ENCODE measurements around the gene GALNT14. TPM values are rescaled to one million over a fixed set of nuclear protein-coding genes. Genes with fewer than 3 reads are reported as not detected.

The GALNT14 gene
- total RNA-seq, 1 experiment from 2014 or later = 8.0 TPM

DNA sequence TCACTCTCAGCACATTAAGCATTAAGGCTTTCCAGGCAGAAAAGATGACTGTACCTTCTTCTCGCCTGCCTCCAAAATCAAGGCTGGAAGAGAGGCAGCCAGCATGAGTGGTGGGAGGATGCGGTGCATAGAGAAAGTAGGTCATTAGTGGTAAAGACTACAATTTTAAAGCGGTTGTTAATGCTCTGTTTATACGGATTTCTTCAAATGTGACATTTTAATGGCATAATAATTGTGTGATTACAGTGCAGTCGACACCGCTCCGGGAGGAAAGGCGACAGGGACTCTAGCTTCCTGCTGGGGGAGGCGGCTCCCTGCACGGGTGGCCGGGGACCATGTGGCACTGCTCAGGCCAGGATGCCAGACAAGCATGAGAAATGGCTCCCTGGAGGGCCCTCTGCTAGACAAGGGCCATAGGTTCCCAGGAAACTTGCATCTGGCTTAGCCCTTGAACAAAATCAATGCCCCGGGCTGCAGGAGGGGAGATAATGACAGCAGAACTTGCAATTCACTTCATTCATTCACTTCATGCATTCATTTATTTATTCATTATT, 129.6 kb downstream of the GALNT14 start:
- no peaks in the 10 kb centered on the region for H3K27me3 ChIP-seq (ENCODE audit: control insufficient read depth, insufficient read depth, low read length)
- no peak overlapping the region for H3K4me3 ChIP-seq (ENCODE audit: insufficient read depth, low read depth, low read length)
- H3K36me3 ChIP-seq (replicated peaks; ENCODE audit: control insufficient read depth, insufficient read depth, low read length) = no peaks in the 10 kb centered on the region
- no peak for DNase-seq

DNA sequence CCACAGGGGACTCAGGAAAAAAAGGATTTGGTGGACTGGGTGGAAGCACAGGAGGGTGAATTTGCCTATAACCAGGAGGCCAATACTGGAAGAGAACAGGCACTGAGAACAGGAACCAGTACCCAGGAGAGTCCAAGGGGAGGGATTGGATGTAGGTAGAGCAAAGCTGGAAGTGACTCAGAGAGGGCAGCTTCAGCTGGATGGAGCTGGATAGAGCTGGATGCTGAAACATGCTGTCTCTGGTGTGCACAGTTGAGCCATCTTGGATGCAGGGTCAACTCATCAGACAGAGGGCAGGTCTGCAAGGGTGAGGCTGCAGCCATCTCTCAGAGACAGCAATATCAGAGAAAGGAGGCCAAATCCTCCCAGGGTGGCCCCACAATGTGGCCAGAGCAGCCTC, 134.0 kb downstream of the GALNT14 start:
- Histone ChIP-seq H3K4me3 (ENCODE audit: insufficient read depth, low read depth, low read length) (no peak overlapping the region), H3K27me3 (ENCODE audit: control insufficient read depth, insufficient read depth, low read length) (no peaks in the 10 kb centered on the region), H3K36me3 (replicated peaks; ENCODE audit: control insufficient read depth, insufficient read depth, low read length) (no peaks in the 10 kb centered on the region)
- no peak for DNase-seq

DNA sequence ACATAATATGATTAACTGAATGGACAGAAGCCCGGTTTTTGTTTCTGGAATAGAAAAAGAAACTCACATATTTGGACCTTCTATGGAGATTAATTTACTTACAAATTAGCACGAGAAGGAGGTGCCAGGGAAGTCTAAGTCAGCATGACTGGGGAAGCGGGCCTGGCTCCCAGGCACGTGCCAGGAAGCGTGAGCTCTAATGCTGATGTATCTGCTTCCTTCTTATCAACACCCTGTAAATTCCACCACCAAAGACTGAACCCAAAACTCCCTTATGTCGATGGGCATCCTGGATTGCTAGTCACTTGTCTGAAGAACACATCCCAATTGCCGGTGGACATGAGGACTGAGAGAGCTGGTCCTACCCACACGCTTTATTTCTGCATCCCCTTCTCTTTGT, 134.5 kb downstream of the GALNT14 start:
- Histone ChIP-seq H3K4me3 (ENCODE audit: insufficient read depth, low read depth, low read length) (no peak overlapping the region), H3K27me3 (ENCODE audit: control insufficient read depth, insufficient read depth, low read length) (no peaks in the 10 kb centered on the region), H3K36me3 (replicated peaks; ENCODE audit: control insufficient read depth, insufficient read depth, low read length) (no peaks in the 10 kb centered on the region)
- no peak for DNase-seq

DNA sequence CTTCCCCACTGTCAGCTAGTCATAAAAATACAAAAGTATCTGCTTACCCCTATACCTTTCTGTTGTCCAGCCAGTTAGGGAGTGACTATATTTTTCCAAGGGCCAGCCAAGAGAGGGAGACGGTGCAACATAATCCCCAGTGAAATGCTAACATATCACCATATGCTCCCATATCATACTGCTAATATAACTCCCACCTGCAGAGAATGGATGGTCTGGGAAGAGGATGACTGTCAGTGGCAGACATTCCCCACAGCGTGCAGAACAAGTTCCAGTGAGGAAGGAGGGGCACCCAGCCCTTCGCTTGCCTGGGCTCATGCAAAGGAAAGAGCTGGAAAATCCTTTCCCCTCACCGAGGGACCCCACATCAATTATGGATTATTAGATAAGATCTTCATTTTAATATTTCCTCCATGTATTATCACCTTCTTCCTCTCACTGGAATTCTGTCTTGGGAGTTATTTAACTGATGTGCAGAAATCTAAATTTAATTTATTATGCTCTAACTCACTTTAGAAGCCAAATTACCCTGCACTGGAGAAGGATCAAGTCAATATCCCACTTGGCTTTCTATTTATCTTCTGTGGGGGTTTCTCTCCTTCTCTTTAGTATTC, 135.6 kb downstream of the GALNT14 start:
- no peak for DNase-seq
- Histone ChIP-seq H3K36me3 (replicated peaks; ENCODE audit: control insufficient read depth, insufficient read depth, low read length) (no peaks in the 10 kb centered on the region), H3K27me3 (ENCODE audit: control insufficient read depth, insufficient read depth, low read length) (no peaks in the 10 kb centered on the region)

DNA sequence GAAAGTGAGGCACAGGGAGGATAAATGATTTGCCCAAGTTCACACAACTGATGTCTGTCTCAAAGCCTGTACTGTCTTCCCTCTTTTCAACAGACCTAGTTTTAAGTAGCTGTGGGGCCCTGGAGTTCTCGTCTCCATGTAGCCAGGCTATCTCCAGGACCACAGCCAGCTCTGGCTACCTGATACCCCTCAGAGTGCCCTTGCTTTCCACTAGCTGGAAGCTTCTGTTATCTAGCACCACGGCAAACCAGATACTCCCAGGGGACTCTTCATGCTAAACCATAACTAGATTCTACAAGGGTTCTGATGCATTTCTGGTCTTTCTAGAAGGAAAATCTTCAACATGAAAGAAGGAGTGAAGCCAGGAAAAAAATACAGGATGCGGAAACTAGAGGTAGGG, 137.3 kb downstream of the GALNT14 start:
- Histone ChIP-seq H3K27me3 (ENCODE audit: control insufficient read depth, insufficient read depth, low read length) (no peaks in the 10 kb centered on the region), H3K4me3 (ENCODE audit: insufficient read depth, low read depth, low read length) (no peak overlapping the region), H3K36me3 (replicated peaks; ENCODE audit: control insufficient read depth, insufficient read depth, low read length) (no peaks in the 10 kb centered on the region)
- no peak for DNase-seq

More for the DNA sequence above, 135.6 kb downstream of the GALNT14 start:
- no peak overlapping the region for H3K4me3 ChIP-seq (ENCODE audit: insufficient read depth, low read depth, low read length)

DNA sequence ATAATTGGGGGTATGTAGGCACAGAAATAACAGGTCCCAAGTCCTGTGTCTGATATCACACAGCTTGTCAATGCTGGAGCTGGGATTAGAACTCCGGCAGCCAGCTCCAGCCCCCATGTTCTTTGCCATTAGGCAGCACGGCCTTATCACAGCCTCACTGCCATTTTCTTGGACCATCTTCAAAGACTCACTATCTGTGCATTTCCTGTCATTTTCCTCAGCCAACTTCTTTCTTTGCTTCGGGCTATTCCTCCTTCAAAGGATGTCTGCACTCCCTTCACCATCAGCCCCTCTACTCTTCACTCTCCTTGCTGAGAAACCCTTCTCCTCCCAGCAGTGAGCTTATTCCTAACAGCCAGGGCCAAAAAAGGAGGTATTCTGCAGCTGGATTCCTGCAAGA, 139.6 kb downstream of the GALNT14 start:
- H3K36me3 ChIP-seq (replicated peaks; ENCODE audit: control insufficient read depth, insufficient read depth, low read length) = no peaks in the 10 kb centered on the region
- H3K4me3 ChIP-seq (ENCODE audit: insufficient read depth, low read depth, low read length) = no peak overlapping the region
- no peaks in the 10 kb centered on the region for H3K27me3 ChIP-seq (ENCODE audit: control insufficient read depth, insufficient read depth, low read length)
- DNase-seq = no peak

DNA sequence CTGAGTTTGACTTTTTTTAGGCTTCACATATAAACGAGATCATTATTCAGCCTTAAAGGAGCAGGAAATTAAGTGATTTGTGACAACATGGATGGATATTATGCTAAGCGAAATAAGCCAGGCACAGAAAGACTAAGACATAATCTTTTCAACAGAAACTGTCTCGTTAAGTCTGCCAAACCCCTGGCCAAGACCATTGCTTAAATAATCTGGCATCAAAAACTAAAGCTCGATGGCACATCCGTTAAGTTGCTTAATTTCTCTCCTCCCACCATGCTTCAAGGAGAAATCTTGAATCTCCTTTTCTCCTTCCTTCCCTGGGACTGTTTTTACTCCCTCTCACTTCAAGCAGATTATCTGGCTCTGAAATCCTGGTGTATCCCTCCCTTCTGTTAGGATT, 140.3 kb downstream of the GALNT14 start:
- DNase-seq = no peak
- Histone ChIP-seq H3K36me3 (replicated peaks; ENCODE audit: control insufficient read depth, insufficient read depth, low read length) (no peaks in the 10 kb centered on the region), H3K4me3 (ENCODE audit: insufficient read depth, low read depth, low read length) (no peak overlapping the region), H3K27me3 (ENCODE audit: control insufficient read depth, insufficient read depth, low read length) (no peaks in the 10 kb centered on the region)

DNA sequence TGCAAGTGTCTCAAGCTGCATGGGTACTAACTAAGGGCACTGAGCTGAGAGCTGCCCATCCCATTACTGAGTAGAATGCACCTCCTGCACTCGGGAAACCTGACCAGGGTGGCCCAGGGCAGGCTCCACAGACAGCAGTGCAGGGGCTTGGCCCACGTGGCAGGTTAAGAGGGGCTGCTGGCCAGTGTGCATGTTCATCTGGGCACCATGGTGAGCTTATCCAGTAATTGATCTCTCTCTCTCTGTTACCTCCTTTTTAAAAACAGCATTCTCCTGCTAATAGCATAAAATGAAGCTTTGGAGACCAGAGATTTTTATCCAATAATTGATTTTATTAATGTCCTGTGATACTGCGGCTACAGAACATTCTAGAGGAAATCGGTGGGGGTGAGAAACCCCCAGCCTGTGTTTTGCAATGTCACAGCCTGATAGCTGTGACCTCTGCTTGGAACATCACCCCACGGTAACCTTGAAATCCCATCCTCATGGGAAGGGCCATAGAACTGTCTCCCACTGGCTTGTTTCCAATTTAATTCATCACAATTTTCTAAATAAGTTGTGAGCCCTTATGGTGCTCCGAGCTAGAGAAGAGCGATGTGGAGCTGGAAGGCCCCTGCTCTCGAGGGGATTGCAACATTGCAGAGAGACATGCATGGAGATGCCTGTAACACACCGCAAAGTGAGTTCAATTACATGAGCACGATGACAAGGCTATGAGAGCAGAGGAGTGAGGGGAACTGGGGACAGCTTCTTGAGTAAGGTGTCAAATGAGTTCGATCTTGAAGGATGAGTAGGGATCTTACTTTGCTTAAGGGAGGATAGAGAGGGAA, 143.8 kb downstream of the GALNT14 start:
- Histone ChIP-seq H3K4me3 (ENCODE audit: insufficient read depth, low read depth, low read length) (no peak overlapping the region), H3K36me3 (replicated peaks; ENCODE audit: control insufficient read depth, insufficient read depth, low read length) (no peaks in the 10 kb centered on the region), H3K27me3 (ENCODE audit: control insufficient read depth, insufficient read depth, low read length) (no peaks in the 10 kb centered on the region)
- no peak for DNase-seq

DNA sequence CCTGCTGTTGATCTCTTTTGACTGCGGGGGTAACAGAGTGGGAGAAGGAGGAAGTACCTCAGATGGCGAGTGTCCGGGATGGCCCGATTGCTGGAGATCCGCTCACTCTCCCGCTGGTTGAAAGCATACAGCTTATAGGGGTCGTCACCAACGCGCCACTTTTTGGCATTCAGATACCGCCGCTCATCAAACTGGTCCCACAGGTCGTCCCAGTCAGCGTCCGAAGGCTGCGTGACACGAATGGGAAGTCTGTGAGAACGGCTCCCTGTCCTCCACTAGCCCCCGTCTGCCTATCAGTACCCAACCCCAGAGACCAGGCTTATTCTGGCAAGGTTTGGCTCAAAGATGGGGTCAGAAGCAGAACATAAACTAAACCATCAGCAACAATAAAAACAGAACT, 145.5 kb downstream of the GALNT14 start:
- Histone ChIP-seq H3K27me3 (ENCODE audit: control insufficient read depth, insufficient read depth, low read length) (no peaks in the 10 kb centered on the region), H3K36me3 (replicated peaks; ENCODE audit: control insufficient read depth, insufficient read depth, low read length) (no peaks in the 10 kb centered on the region), H3K4me3 (ENCODE audit: insufficient read depth, low read depth, low read length) (no peak overlapping the region)
- DNase-seq = no peak

DNA sequence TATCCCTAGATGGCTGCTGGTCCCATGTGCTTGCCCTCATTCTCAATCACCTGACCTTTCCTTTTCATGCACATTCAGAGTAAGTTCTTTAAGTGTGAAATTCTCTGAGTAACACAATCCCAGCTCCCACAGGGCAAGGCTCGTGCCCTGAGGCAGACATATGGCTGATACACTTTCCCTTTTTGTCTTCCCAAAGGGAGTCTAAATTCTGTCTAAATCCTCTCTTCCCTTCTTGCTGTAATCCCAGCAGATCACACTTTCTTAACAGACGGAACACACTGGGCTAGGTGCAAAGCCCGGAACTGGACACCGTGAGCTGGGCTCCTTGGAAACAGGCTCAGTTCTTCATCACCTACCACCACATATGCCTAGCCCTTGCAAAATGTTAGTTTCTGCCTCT, 147.6 kb downstream of the GALNT14 start:
- Histone ChIP-seq H3K36me3 (replicated peaks; ENCODE audit: control insufficient read depth, insufficient read depth, low read length) (no peaks in the 10 kb centered on the region), H3K27me3 (ENCODE audit: control insufficient read depth, insufficient read depth, low read length) (no peaks in the 10 kb centered on the region), H3K4me3 (ENCODE audit: insufficient read depth, low read depth, low read length) (no peak overlapping the region)
- DNase-seq = no peak

DNA sequence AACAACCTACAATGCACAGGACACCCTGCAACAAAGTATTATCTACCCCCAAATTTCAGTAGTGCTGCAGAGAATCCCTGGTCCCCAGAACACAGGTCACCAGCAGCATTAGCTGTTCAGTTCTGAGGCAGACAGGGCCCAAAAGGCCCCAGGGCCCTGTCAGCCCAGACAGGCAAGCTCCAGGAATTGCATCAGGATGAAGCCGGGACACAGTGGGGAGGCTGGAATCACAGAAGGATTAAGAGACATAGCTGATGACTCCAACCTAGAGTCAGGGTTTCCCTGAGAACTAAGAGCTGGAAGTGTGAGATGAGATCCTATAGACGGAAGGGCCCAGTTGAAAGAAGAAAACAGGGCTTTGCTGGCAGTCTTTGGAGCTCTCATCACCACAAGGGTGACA, 148.1 kb downstream of the GALNT14 start:
- no peak for DNase-seq
- Histone ChIP-seq H3K4me3 (ENCODE audit: insufficient read depth, low read depth, low read length) (no peak overlapping the region), H3K36me3 (replicated peaks; ENCODE audit: control insufficient read depth, insufficient read depth, low read length) (no peaks in the 10 kb centered on the region), H3K27me3 (ENCODE audit: control insufficient read depth, insufficient read depth, low read length) (no peaks in the 10 kb centered on the region)

DNA sequence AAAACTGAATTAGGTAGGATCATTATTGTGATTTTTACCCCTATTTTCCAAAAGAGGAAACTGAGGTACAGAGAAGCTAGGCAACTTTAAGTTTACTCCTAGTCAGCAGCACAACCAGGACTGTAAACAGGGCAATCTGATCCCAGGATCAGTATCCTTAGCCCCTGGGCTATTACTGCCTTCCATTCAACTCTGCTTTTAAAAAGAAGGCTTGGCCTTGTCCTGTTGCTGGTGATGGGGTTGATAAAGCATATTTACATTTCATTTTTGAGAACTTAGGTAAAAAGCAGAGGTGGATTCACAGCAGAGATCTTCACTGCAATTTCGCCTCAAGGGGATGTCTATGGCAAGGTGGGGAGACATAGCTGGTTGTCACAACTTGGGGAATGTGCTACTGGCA, 148.5 kb downstream of the GALNT14 start:
- H3K36me3 ChIP-seq (replicated peaks; ENCODE audit: control insufficient read depth, insufficient read depth, low read length) = no peaks in the 10 kb centered on the region
- DNase-seq = no peak
- no peak overlapping the region for H3K4me3 ChIP-seq (ENCODE audit: insufficient read depth, low read depth, low read length)
- H3K27me3 ChIP-seq (ENCODE audit: control insufficient read depth, insufficient read depth, low read length) = no peaks in the 10 kb centered on the region

DNA sequence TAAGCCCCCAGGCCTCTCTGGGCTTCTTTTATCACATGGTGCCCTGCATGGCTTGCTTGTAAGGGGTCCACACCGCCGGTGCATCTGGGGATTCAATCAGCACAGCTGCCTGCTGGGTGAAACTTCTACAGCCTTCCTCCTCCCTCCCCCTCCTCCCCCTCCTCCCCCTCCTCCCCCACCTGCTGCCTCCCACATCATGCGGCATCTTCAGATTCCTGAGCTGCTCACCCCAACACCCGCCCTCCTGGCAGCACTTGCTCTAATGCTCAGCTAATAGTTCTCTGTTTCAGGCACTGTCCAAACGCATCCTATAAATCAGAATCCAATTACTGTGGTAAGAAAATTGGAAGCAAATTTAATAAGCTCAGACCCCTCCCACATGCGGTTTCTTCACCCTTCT, 150.7 kb downstream of the GALNT14 start:
- DNase-seq = no peak
- no peaks in the 10 kb centered on the region for H3K36me3 ChIP-seq (replicated peaks; ENCODE audit: control insufficient read depth, insufficient read depth, low read length)
- no peaks in the 10 kb centered on the region for H3K27me3 ChIP-seq (ENCODE audit: control insufficient read depth, insufficient read depth, low read length)
- no peak overlapping the region for H3K4me3 ChIP-seq (ENCODE audit: insufficient read depth, low read depth, low read length)

DNA sequence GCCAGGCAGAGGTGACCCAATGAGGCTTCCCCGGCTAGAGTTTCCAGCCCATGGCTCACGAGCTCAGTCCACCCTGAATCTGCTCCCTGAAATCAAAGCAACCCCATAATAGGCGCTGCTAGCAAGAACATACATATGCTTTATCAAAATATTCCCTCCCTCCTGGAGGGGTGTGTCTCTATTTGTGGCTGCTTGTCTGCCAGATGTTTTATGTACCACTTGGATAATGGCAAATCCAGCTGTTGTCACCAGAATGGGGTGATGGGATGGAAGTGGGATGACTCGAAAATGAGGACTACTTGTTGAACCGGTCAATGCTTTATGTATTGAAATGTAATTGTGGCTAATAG, 152.0 kb downstream of the GALNT14 start:
- Histone ChIP-seq H3K27me3 (ENCODE audit: control insufficient read depth, insufficient read depth, low read length) (no peaks in the 10 kb centered on the region), H3K36me3 (replicated peaks; ENCODE audit: control insufficient read depth, insufficient read depth, low read length) (no peaks in the 10 kb centered on the region), H3K4me3 (ENCODE audit: insufficient read depth, low read depth, low read length) (no peak overlapping the region)
- DNase-seq = no peak

DNA sequence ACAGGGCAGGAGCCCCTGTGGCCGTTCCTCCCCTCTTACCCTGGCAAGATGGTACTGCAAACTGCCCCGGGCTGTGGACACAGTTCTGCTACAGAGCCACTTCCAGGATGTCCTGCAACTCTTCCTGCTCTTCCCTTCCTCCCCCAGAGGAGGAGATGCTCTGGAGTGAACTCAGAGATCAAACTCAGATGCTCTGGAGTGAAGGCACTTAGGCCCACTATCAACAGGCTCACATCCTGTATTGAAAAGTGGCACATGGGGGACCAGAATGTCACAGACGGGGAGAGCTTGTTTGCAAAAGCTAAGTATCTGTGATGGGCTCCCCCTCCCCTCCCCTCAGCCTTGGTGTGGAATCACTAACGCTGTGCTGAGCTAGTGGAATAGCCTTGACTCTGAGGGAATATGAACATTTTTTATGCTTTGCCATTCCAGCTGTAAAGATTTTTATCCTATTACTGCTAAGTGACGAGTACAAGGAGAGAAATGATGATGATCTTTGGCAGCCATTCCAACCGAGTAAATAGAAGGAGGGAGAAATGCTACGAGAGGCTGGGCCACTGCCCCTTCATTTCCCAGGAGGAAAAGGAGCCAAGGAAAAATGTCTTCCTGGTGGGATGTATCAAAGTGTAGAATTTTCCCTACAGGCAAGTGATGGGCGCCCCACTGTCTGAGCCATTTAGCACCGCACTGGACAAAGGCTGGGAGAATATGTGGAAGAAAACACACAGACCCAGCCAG, 152.6 kb downstream of the GALNT14 start:
- Histone ChIP-seq H3K27me3 (ENCODE audit: control insufficient read depth, insufficient read depth, low read length) (no peaks in the 10 kb centered on the region), H3K4me3 (ENCODE audit: insufficient read depth, low read depth, low read length) (no peak overlapping the region), H3K36me3 (replicated peaks; ENCODE audit: control insufficient read depth, insufficient read depth, low read length) (no peaks in the 10 kb centered on the region)
- DNase-seq = no peak
